GM18858 (cell line): ENCODE results near the gene FNDC11.
"Not testable (repeated sequence)": the region's sequence is repeated elsewhere in the genome, so short reads cannot be mapped to it uniquely, and the experiment has no call there.

Experiments used
- ATAC-seq: cut with Tn5 transposase; IDR thresholded peaks from one replicate; pipeline ENCODE4 v1.9.1; 2021; ENCODE audit not compliant: unreplicated experiment

Gene FNDC11

GRCh38 chr20:63553933-63554290, at the start of gene FNDC11:
Gene FNDC11, plus strand, starts transcription at chr20:63554159. Its CDS starts 1,505 bp downstream, at chr20:63555664.
- no peak for ATAC-seq

- no peak for ATAC-seq
Measured at GRCh38 chr20:63504642-63505041, 49.3 kb upstream of the FNDC11 start.

- no peak for ATAC-seq
Measured at GRCh38 chr20:63505281-63505680, 48.7 kb upstream of the FNDC11 start.

- ATAC-seq: no peak
Measured at GRCh38 chr20:63505723-63506122, 48.2 kb upstream of the FNDC11 start.

GRCh38 chr20:63507083-63507743, 46.7 kb upstream of the FNDC11 start:
- no peak for ATAC-seq

- ATAC-seq: no peak
Measured at GRCh38 chr20:63508072-63508768, 45.7 kb upstream of the FNDC11 start.

- no peak for ATAC-seq
Measured at GRCh38 chr20:63509088-63509564, 44.8 kb upstream of the FNDC11 start.

GRCh38 chr20:63513207-63513606, 40.8 kb upstream of the FNDC11 start:
- no peak for ATAC-seq

- ATAC-seq: not testable (repeated sequence)
Measured at GRCh38 chr20:63514520-63514919, 39.4 kb upstream of the FNDC11 start.

GRCh38 chr20:63517376-63518309, 36.3 kb upstream of the FNDC11 start:
- no peak for ATAC-seq

- ATAC-seq: no peak
Measured at GRCh38 chr20:63518351-63518861, 35.6 kb upstream of the FNDC11 start.

GRCh38 chr20:63518946-63519667, 34.9 kb upstream of the FNDC11 start:
- no peak for ATAC-seq

GRCh38 chr20:63519668-63520503, 34.1 kb upstream of the FNDC11 start:
- ATAC-seq: peak; percentile 32

- peak; percentile 54 for ATAC-seq
Measured at GRCh38 chr20:63520504-63520933, 33.4 kb upstream of the FNDC11 start, which contains the start of gene PPDPF. Gene PPDPF, plus strand, starts transcription at chr20:63520765. Its CDS starts 544 bp downstream, at chr20:63521309.

GRCh38 chr20:63520934-63521601, 32.9 kb upstream of the FNDC11 start:
- ATAC-seq: peak; percentile 26

- ATAC-seq: no peak
Measured at GRCh38 chr20:63521602-63522001, 32.4 kb upstream of the FNDC11 start.

GRCh38 chr20:63522091-63522868, 31.7 kb upstream of the FNDC11 start:
- ATAC-seq: no peak

- ATAC-seq: no peak
Measured at GRCh38 chr20:63522981-63523611, 30.9 kb upstream of the FNDC11 start.
